Hepatocyte (in vitro differentiated cells): ENCODE results near the gene SENP7.

Experiments
- EZH2 ChIP-seq: fragments of 200-600 bp; sonication (generic); IDR thresholded peaks from 2 replicates; pipeline ENCODE4 v1.6.1; 2016; ENCODE audit warnings: antibody characterized with exemption, mild to moderate bottlenecking, borderline replicate concordance
- EZH2phosphoT487 ChIP-seq: fragments of 200-600 bp; sonication (generic); IDR thresholded peaks from one replicate; pipeline ENCODE4 v1.6.1; 2018; ENCODE audit warnings: antibody characterized with exemption, mild to moderate bottlenecking, low read depth, moderate library complexity; ENCODE audit not compliant: unreplicated experiment, severe bottlenecking
- TF ChIP-seq, protein P1 (sequence below): fragments of 200-600 bp; sonication (generic); IDR thresholded peaks from 2 replicates; pipeline ENCODE4 v1.5.1; 2016; ENCODE audit warnings: antibody characterized with exemption, mild to moderate bottlenecking; ENCODE audit not compliant: poor library complexity

DNA sequence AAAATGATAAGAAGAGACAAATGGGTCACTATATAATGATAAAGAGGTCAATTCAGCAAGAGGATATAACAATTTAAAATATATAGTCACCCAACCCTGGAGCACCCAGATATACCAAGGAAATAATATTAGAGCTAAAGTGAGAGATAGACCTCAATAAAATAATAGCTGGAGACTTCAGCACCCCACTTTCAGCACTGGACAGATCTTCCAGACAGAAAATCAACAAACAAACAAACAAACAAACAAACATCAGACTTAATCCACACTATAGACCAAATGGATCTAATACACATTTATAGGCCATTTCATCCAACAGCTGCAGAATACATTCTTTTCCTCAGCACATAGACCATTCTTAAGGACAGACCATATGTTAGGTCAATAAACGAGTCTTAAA, 79.4 kb downstream of the SENP7 start:
- TF ChIP-seq, protein P1, sequence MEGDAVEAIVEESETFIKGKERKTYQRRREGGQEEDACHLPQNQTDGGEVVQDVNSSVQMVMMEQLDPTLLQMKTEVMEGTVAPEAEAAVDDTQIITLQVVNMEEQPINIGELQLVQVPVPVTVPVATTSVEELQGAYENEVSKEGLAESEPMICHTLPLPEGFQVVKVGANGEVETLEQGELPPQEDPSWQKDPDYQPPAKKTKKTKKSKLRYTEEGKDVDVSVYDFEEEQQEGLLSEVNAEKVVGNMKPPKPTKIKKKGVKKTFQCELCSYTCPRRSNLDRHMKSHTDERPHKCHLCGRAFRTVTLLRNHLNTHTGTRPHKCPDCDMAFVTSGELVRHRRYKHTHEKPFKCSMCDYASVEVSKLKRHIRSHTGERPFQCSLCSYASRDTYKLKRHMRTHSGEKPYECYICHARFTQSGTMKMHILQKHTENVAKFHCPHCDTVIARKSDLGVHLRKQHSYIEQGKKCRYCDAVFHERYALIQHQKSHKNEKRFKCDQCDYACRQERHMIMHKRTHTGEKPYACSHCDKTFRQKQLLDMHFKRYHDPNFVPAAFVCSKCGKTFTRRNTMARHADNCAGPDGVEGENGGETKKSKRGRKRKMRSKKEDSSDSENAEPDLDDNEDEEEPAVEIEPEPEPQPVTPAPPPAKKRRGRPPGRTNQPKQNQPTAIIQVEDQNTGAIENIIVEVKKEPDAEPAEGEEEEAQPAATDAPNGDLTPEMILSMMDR: no peak
- no peak for TF ChIP-seq EZH2
- TF ChIP-seq EZH2phosphoT487: no peak
